CD1c-positive myeloid dendritic cell (primary cell): Measurements from ENCODE around the gene PSIP1.
"Not testable (repeated sequence)": the region's sequence is repeated elsewhere in the genome, so short reads cannot be mapped to it uniquely, and the experiment has no call there.

ENCODE experiments used
- DNase-seq: peaks from one replicate; pipeline ENCODE4 v3.0.0-alpha.2; 2016; ENCODE audit errors: extremely low spot score

The PSIP1 gene

GRCh38 chr9:15501803-15502202 is 9.0 kb downstream of the PSIP1 start:
- no peak for DNase-seq

DNA sequence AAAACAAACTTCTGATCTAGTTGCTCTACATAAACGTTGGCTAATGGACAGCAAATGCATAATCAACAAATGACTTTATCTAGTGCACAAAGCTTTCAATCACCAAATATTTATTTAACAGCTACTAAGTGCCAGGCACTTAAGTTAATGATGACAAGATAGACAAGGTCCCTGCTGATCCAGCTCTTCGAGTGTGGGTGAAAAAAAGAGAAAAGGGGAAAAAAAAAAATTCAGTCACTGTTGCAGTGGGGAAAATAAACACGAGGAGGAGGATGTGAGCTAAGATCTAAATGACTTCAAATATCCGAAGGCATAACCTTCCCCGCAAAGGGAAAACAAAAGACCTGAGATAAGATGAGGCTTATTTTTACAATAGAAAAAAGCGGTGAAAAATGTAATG is 9.6 kb downstream of the PSIP1 start:
- no peak for DNase-seq

- DNase-seq, result no peak
Observed at GRCh38 chr9:15499139-15499538, 11.6 kb downstream of the PSIP1 start.

- no peak for DNase-seq
Observed at GRCh38 chr9:15498246-15498995, 12.3 kb downstream of the PSIP1 start.

GRCh38 chr9:15492485-15493150 is 18.2 kb downstream of the PSIP1 start:
- no peak for DNase-seq

GRCh38 chr9:15491950-15492349 is 18.8 kb downstream of the PSIP1 start:
- no peak for DNase-seq

- peak; percentile 21 for DNase-seq
Observed at GRCh38 chr9:15485836-15486666, 24.7 kb downstream of the PSIP1 start.

DNA sequence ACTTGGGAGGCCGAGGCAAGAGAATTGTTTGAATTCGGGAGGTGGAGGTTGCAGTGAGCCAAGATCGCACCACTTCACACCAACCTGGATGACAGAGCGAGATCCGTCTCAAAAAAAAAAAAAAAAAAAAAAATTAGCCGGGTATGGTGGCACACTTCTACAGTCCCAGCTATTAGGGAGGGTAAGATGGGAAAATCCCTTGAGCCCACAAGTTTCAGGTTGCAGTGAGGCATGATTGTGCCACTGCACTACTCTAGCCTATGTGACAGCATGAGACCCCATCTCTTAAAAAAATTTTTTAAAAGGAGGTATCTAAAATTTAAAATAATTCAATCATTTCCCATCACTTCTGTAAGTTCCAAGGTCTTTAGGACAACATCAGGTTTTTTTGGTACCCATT is 26.0 kb downstream of the PSIP1 start:
- no peak for DNase-seq

DNA sequence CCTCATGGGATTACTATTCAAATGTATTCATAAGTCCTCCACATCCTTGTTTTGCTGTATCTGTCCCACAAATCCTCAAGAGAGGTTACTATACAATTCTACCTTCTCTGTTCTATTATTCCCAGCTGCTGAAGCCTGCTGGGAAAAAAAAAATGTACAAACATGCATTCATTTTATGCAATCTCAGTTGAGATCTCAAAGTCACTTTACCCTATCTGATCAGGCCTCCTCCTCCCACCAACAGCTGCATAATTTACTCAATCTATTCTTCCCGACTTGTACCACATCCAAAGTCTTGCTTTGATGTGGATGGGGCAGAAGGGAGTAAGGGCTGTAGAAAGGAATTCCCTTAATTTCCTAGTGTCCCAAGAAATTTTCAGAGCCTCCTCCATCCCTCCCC is 28.6 kb downstream of the PSIP1 start:
- DNase-seq, result no peak

DNA sequence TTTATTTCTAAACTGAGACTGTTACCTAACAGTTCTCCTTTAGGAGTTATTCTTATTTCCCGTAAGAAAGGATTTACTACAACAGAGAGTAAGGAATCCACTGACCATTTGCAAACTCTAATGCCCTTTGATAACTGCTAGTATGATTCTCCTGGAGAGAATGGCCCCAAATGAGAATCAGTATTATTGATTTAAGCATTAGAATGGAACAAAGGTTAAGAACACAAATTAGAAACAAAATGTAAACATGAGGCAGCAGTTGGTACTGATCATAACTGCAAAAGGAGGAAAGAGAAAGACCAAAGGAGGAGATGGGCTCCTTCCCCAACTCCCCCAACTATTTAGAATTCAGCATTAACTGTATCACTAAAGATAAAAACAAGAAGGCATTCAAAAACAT is 30.7 kb downstream of the PSIP1 start:
- no peak for DNase-seq

- no peak for DNase-seq
Observed at GRCh38 chr9:15475923-15476536, 34.7 kb downstream of the PSIP1 start.

DNA sequence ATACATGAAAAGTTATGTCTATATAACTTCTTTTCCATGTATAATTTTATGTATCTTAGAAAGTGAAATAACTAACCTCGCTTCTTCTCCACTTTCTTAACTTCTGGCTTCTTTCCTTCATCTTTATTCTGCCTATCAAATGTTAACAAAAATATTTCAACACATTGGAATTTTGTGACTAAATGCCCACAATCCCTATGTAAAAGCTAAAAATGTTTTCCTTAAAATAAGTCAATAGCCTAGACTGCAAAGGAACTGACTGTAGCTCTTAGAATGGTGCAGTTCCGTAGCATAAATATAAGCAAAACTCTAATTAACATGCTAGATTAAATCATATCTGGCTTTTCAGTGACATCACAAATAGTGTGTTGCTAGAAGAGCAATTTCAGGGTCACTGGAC is 40.9 kb downstream of the PSIP1 start:
- no peak for DNase-seq

DNA sequence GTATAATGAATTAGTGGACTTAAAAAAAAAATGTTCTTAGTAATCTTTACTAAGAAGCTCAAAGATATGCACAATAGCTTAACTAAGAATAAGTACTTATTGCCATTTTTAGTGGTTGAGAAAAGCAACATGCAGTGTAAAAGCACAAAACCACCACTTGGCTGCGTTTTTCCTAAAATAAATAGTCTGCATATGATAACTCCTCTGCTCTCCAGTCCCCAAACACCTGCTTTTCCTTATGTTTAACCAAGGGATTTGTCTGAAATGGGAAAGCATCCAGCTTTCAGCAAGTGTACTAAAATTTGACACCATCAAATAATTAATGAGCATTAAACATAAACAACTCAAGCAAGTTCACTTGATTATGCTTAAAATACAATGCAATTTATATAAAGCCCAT is 41.4 kb downstream of the PSIP1 start:
- no peak for DNase-seq

DNA sequence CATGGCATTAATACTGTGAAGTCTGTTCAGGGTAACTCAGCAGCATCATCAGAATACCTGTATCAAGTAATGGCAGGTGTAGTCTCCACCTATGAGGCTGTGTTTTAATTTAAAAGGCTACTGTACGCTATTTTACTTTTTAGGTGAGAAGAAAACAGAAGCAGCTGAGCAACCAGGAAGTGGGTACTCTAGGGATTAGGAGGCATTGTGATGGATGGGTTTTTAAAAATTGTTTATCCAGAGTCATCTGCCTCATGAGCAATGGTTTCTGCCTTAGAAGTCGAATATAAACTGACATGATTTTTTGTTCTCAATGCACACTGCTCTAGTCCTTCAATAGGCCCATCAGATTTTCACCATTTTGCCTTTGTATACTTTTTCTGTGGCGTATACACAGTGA is 42.6 kb downstream of the PSIP1 start:
- DNase-seq, result no peak

DNA sequence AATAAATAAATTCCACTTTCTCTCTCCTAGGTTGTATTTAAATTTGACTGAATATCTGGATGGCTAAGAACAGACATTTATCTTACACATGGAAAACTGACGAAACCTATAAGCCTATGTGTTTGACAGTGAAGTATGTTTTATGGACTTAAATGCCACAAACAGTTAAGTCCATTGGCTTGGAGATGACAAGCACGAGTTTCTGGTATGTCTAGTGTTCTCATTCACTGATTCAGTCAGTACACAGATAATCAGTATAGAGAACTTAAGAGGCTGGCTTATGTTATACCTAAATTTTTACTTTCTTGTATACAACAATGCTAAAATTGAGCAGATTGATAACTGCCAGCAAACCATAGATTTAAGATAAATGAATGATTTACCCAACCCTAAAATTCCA is 49.2 kb downstream of the PSIP1 start:
- DNase-seq, result no peak

DNA sequence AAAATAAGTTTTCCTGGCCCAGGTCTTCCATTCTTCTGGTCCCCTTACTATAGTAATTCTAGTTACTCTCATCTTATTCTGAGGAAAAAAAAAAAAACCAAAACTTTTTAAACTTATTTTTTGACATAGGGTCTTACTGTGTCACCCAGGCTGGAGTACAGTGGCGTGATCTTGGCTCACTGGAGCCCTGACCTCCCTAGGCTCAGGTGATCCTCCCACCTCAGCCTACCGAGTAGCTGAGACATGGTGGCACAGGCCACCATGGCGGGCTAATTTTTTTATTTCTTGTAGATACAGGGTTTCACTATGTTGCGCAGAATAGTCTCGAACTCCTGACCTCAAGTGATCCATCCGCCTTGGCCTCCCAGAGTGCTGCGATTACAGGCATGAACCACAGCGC is 49.7 kb downstream of the PSIP1 start:
- no peak for DNase-seq

DNA sequence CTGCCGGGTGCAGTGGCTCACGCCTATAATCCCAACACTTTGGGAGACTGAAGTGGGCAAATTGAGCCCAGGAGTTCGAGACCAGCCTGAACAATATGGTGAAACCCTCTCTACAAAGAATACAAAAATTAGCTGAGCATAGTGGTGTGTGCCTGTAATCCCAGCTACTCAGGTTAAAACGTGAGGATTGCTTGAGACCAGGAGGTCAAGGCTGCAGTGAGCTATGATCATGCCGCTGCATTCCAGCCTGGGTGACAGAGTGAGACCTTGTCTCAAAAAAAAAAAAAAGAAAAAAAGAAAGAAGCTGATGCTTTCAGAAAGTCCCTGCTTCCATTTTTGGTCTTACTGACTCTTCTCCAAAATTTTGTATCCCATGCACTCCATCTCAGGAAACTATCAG is 56.8 kb downstream of the PSIP1 start:
- DNase-seq, result no peak

DNA sequence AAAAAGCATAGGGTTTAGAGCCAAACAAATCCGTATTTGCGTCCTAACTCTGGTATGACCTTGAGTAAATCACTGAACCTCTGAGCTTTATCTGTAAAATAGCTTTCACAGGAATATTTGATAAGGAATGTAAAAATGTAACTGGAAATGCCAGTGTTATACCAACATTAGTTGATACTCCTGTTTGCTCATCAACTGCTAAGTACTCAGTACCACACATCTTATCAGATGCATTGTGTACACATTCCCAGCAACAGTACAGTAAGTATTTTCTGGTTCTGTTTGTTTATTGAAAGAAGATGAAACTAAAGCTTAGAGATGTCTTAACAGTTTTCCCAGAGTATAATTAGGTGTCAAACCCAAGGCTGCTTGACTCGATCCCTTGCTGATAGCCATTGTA is 66.6 kb downstream of the PSIP1 start:
- DNase-seq, result no peak

DNA sequence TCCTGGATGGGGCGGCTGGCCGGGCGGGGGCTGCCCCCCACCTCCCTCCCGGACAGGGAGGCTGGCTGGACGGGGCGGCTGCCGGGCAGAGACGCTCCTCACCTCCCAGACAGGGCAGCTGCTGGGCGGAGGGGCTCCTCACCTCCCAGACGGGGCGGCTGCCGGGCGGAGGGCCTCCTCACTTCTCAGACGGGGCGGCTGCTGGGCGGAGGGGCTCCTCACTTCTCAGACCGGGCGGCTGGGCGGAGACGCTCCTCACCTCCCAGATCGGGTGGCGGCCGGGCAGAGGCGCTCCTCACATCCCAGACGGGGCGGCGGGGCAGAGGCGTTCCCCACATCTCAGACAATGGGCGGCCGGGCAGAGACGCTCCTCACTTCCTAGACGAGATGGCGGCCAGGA is 68.5 kb downstream of the PSIP1 start:
- not testable (repeated sequence) for DNase-seq

GRCh38 chr9:15441841-15442240 is 68.9 kb downstream of the PSIP1 start:
- DNase-seq, result not testable (repeated sequence)

- no peak for DNase-seq
Observed at GRCh38 chr9:15438891-15439290, 71.9 kb downstream of the PSIP1 start.

GRCh38 chr9:15433661-15434060 is 77.1 kb downstream of the PSIP1 start:
- DNase-seq, result no peak
